Mesothelial cell of epicardium (in vitro differentiated cells): ENCODE data around the gene SNORC. TPM values are rescaled to one million over a fixed set of nuclear protein-coding genes. Genes with fewer than 3 reads are reported as not detected.

ENCODE experiments used
- DNase-seq, 2 experiments: peaks; one replicate each; pipeline ENCODE4 v3.0.0; 2021; ENCODE audit warnings: low spot score in 2 of 2; ENCODE audit not compliant: unreplicated experiment in 2 of 2
- H3K27ac Mint-ChIP-seq: 2 replicates; pipeline ENCODE4 v1.8.0; 2021; ENCODE audit warnings: mixed read lengths
- H3K27me3 Mint-ChIP-seq: 2 replicates; pipeline ENCODE4 v1.8.0; 2021; ENCODE audit warnings: low read depth, mixed read lengths
- H3K36me3 Mint-ChIP-seq: 2 replicates; pipeline ENCODE4 v1.8.0; 2021; ENCODE audit warnings: mixed read lengths
- H3K4me1 Mint-ChIP-seq: 2 replicates; pipeline ENCODE4 v1.8.0; 2021; ENCODE audit warnings: mixed read lengths
- H3K4me3 Mint-ChIP-seq: 2 replicates; pipeline ENCODE4 v1.8.0; 2021; ENCODE audit warnings: mild to moderate bottlenecking, moderate library complexity, mixed read lengths
- H3K9me3 Mint-ChIP-seq: 2 replicates; pipeline ENCODE4 v1.8.0; 2021; ENCODE audit warnings: mixed read lengths
- total RNA-seq: library from RNA; stranded (reverse); gene quantifications from 3 replicates; pipeline ENCODE4 v1.2.1, GENCODE V29; 2021
- TF ChIP-seq, protein P1 (sequence below): fragments of 200-600 bp; sonication (generic); IDR thresholded peaks from one replicate; pipeline ENCODE4 v1.5.0; 2021; ENCODE audit warnings: antibody characterized with exemption; ENCODE audit not compliant: unreplicated experiment

Gene SNORC
- total RNA-seq, 1 donor from 2014 or later, result 4.1 TPM

DNA sequence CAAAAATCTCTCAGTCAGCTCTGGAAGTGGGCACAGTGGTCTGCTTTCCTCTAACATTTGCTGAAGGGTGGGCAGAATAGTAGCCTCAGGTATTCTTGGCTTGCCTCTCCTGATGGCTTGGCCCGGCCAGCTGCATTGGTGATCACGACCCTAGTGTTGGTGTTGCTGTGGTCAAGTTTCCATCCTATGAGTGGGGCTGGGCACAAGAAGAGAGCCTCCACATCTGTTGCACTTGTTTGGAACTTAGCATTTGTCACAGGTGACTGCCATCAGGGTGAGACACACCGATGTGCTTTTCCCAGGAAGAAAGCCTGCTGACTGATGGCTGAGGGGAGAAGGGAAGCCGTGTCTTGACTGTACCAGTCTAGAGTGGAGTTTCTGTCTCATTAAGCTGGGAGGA is 33.1 kb upstream of the SNORC start:
- H3K27ac Mint-ChIP-seq, result no peak overlapping the region

GRCh38 chr2:232838406-232838874 is 31.6 kb upstream of the SNORC start:
- TF ChIP-seq, protein P1, sequence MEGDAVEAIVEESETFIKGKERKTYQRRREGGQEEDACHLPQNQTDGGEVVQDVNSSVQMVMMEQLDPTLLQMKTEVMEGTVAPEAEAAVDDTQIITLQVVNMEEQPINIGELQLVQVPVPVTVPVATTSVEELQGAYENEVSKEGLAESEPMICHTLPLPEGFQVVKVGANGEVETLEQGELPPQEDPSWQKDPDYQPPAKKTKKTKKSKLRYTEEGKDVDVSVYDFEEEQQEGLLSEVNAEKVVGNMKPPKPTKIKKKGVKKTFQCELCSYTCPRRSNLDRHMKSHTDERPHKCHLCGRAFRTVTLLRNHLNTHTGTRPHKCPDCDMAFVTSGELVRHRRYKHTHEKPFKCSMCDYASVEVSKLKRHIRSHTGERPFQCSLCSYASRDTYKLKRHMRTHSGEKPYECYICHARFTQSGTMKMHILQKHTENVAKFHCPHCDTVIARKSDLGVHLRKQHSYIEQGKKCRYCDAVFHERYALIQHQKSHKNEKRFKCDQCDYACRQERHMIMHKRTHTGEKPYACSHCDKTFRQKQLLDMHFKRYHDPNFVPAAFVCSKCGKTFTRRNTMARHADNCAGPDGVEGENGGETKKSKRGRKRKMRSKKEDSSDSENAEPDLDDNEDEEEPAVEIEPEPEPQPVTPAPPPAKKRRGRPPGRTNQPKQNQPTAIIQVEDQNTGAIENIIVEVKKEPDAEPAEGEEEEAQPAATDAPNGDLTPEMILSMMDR, result no peak
- Mint-ChIP-seq H3K27ac (no peak overlapping the region), H3K36me3 (peaks cover 38% of the 10 kb centered on the region), H3K27me3 (no peaks in the 10 kb centered on the region), H3K4me3 (no peak overlapping the region), H3K9me3 (no peaks in the 10 kb centered on the region), H3K4me1 (peaks cover 9% of the 10 kb centered on the region)
- DNase-seq, result no peak

More for the DNA sequence above, 33.1 kb upstream of the SNORC start:
- Mint-ChIP-seq H3K4me1 (peaks cover 9% of the 10 kb centered on the region), H3K4me3 (no peak overlapping the region), H3K9me3 (no peaks in the 10 kb centered on the region), H3K36me3 (peaks cover 40% of the 10 kb centered on the region), H3K27me3 (no peaks in the 10 kb centered on the region)
- TF ChIP-seq, protein P1, result no peak
- no peak for DNase-seq

GRCh38 chr2:232839411-232840079 is 30.5 kb upstream of the SNORC start:
- no peak for DNase-seq
- H3K36me3 Mint-ChIP-seq, result peaks cover 38% of the 10 kb centered on the region

GRCh38 chr2:232842689-232843088 is 27.4 kb upstream of the SNORC start:
- TF ChIP-seq, protein P1, result no peak
- no peak overlapping the region for H3K27ac Mint-ChIP-seq
- H3K9me3 Mint-ChIP-seq, result no peaks in the 10 kb centered on the region
- peaks cover 9% of the 10 kb centered on the region for H3K4me1 Mint-ChIP-seq
- DNase-seq, result no peak
- no peak overlapping the region for H3K4me3 Mint-ChIP-seq
- no peaks in the 10 kb centered on the region for H3K27me3 Mint-ChIP-seq
- H3K36me3 Mint-ChIP-seq, result peaks cover 34% of the 10 kb centered on the region

More at GRCh38 chr2:232839411-232840079, 30.5 kb upstream of the SNORC start:
- H3K4me3 Mint-ChIP-seq, result no peak overlapping the region
- H3K4me1 Mint-ChIP-seq, result peaks cover 9% of the 10 kb centered on the region
- no peaks in the 10 kb centered on the region for H3K27me3 Mint-ChIP-seq
- TF ChIP-seq, protein P1, result no peak
- peak overlapping the region; percentile 15 for H3K27ac Mint-ChIP-seq
- H3K9me3 Mint-ChIP-seq, result no peaks in the 10 kb centered on the region

GRCh38 chr2:232843834-232844233 is 26.2 kb upstream of the SNORC start:
- Mint-ChIP-seq H3K36me3 (peaks cover 36% of the 10 kb centered on the region), H3K4me3 (no peak overlapping the region), H3K27me3 (no peaks in the 10 kb centered on the region), H3K4me1 (peaks cover 2% of the 10 kb centered on the region), H3K27ac (no peak overlapping the region), H3K9me3 (no peaks in the 10 kb centered on the region)
- TF ChIP-seq, protein P1, result no peak
- DNase-seq, result no peak
